Keratinocyte (primary cell): Measurements from ENCODE around the gene TTC9.

Source experiments
- EZH2 ChIP-seq: IDR thresholded peaks from one replicate; pipeline ENCODE4 v1.6.1; 2012; ENCODE audit warnings: inconsistent platforms, mild to moderate bottlenecking, low read length, moderate library complexity
- TF ChIP-seq, protein P1 (sequence below), 3 experiments: IDR thresholded peaks in 1 of 3; conservative IDR thresholded peaks in 1 of 3; optimal IDR thresholded peaks in 1 of 3; 2 replicates in 2 of 3; 3 replicates in 1 of 3; pipeline versions ENCODE3 to v1.5.1; 2011; ENCODE audit warnings: low read length in 3 of 3, mild to moderate bottlenecking in 3 of 3, moderate library complexity in 2 of 3, control low read depth in 1 of 3, inconsistent platforms in 1 of 3; ENCODE audit not compliant: insufficient read depth in 2 of 3; ENCODE audit errors: extremely low read depth in 1 of 3

DNA sequence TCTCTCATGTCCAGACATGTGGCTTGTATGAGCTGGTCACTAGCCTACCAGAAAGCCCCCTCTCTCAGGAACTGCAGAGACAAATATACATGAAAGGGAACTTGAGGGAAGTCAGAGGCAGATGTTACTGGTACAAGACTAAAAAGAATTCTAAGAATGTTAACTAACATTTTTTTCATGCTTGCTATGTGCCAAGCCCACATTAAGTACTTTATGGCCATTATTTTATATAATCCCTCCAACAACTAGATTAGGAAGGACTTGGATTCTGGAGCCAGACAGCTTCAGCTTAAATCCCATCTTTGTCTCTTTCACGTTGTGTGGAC is 24.6 kb downstream of the TTC9 start:
- TF ChIP-seq, protein P1, sequence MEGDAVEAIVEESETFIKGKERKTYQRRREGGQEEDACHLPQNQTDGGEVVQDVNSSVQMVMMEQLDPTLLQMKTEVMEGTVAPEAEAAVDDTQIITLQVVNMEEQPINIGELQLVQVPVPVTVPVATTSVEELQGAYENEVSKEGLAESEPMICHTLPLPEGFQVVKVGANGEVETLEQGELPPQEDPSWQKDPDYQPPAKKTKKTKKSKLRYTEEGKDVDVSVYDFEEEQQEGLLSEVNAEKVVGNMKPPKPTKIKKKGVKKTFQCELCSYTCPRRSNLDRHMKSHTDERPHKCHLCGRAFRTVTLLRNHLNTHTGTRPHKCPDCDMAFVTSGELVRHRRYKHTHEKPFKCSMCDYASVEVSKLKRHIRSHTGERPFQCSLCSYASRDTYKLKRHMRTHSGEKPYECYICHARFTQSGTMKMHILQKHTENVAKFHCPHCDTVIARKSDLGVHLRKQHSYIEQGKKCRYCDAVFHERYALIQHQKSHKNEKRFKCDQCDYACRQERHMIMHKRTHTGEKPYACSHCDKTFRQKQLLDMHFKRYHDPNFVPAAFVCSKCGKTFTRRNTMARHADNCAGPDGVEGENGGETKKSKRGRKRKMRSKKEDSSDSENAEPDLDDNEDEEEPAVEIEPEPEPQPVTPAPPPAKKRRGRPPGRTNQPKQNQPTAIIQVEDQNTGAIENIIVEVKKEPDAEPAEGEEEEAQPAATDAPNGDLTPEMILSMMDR (optimal IDR thresholded peaks at IDR 0.05 in 1 of 3, IDR thresholded peaks at IDR 0.05 in 1 of 3, conservative IDR thresholded peaks at IDR 0.05 in 1 of 3; ENCODE audit: extremely low read depth in 1 of 3, insufficient read depth in 2 of 3, low read length in 3 of 3), result no peak
- no peak for TF ChIP-seq EZH2
